SK-N-MC (cell line): ENCODE data around the gene ZCCHC17.
"Not testable (repeated sequence)": the region's sequence is repeated elsewhere in the genome, so short reads cannot be mapped to it uniquely, and the experiment has no call there.

Source experiments
- EZH2 ChIP-seq: fragments of 200-600 bp; sonication (generic); IDR thresholded peaks from one replicate; pipeline ENCODE4 v1.6.1; 2017; ENCODE audit warnings: antibody characterized with exemption
- POLR2AphosphoS5 ChIP-seq: IDR thresholded peaks from 2 replicates; pipeline ENCODE4 v1.6.1; 2012; ENCODE audit warnings: mild to moderate bottlenecking, low read depth, low read length, borderline replicate concordance

DNA sequence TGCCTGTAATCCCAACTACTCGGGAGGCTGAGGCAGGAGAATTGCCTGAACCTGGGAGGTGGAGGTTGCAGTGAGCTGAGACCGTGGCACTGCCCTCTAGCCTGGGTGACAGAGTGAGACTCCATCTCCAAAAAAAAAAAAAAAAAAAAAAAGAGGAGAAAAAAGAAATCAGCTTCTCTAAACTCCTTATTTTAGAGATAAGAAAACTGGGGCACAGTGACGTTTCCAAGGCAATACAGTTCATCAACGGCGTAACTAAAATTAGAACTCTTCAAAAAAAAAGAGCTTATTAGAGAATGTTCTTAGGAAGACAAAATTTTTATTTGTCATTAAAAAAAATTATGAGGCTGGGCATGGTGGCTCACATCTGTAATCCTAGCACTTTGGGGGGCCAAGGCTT, 34.4 kb upstream of the ZCCHC17 start:
- not testable (repeated sequence) for TF ChIP-seq POLR2AphosphoS5, EZH2
